ENCODE results near the gene SYNPO2.

The SYNPO2 gene

DNA sequence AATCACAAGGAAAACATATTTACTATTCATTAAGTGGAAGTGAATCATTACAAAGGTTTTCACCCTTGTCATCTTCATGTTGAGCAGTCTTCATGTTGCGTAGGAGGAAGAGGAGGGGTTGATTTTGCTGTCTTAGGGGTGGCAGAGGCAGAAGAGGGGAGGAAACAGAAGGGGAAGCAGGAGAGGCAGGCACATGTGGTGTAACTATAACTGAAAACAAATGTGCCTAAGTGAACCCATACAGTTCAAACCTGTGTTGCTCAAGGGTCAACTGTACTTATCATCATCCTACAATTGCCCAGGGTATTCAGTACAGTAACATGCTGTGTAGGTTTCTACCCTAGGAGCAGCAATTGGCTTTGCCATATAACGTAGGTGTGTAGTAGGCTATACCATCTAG, 47.2 kb downstream of the SYNPO2 start:
- DNase-seq (ENCODE audit: low spot score), result no peak

DNA sequence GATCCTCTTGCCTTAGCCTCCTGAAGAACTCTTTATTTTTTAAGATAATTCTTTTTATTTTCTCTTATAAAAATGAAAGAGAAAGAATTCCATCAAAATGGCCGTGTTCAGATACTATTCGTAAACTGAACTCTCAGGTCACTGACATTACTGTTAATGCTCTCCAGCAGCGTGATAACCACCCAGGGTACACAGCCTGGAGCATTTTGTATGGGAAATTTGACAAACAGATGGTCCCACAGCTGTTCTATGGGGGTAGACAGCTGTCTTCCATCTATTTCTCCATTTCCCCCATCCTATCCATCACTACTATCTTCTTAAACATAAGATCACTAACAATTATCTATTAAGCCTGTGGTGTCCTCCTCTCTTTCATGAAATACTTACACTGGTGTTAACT, 47.8 kb downstream of the SYNPO2 start:
- DNase-seq (ENCODE audit: low spot score), result no peak

DNA sequence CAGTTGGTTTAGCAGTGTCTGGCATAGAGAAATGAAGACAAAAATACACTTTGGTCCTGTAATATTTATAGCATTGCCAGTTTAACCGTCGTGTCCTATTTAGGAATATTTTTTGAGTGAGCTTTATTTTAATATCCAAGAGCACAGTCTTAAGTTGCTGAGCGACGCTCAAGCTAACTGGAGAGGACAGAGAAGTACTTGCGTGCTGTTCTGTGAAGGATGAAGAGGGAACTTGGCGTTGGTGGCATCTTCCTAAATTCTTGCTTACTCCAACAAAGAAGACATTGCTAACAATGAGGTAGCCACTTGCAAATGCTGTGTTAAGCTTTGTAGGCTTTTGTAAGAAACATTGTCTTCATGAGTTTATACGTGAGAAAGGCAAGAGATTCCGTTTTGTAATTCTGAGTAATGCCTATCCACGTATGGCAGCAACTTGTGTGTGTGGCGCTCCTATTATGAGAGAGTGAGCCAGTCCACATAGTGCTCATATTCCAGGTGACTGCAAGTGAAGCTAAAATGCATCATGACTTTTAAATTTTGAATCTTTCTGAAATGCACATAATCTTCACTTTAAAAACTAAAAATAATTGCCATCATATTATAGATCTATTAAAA, 50.6 kb downstream of the SYNPO2 start:
- DNase-seq (ENCODE audit: low spot score), result no peak

DNA sequence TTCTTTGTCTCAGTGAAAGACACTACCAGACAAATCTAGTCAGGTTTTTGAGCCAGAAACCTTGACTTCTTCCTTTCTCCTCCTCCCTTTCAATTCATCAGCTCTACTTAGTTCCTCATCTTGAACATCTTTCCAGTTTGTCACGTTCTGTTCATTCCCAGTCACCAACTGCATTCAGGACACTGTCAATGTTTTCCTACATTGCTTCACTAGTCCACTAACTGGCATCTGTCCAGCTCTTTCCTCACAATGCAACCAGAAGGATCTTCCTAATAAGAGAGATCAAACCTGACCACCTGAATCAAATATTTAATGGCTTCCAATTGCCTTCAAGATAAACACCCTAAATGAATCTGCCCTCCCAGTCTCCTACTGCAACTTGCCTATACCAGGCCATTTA, 52.5 kb downstream of the SYNPO2 start:
- no peak for DNase-seq (ENCODE audit: low spot score)

DNA sequence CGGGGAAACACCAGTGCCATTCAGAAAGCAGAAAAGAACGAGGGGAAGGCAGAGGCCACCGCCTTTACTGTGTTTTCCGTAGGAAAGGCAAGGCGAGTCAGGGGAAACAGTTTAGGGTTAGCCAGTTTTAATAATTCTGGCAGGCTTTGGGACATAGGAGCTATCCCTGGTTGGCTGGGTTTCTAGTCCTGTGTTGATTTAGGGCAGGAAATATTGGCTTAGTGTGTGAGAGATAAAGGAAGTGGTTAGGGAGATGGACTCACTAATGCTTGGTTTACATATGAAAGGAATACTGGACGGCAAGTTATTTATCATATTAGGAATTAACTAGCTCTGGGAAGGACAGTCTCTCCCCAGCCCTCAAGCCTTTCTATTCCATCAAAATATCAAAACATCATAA, 53.1 kb downstream of the SYNPO2 start:
- DNase-seq (ENCODE audit: low spot score), result no peak

DNA sequence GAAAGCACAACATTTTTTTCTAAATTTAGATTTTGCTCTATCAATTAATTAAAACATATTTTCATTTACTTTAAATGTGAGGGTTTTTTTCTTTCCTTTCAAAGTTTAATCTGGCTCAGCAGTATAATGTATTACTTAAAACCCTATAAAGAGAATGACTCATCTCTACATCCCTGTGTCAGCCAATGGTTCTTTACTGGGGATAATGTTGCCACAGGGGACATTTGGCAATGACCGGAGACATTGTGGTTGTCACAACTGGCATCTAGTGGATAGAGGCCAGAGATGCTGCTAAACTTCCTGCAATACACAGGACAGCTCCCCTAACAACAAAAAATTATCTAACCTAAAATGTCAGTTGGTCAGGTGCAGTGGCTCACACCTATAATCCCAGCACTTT, 53.8 kb downstream of the SYNPO2 start:
- no peak for DNase-seq (ENCODE audit: low spot score)

DNA sequence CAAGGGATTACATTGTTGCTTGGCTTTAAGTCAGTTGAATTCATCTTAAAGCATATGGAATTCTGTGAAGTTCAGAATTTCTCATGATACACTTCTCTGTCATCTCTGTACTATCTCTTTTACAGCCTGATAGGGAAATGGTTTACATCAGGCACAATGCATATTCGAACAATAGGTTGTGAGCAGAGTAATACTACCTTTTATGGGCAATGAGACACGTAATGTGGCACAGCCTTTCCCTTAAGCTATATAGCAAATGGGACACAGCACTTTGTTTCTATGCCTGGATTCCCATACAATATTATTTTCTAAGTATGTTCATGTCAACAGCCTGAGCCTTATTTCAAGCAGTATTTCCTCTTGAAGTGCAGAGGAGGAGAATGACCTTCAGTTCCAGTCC, 58.4 kb downstream of the SYNPO2 start:
- DNase-seq (ENCODE audit: low spot score), result no peak

DNA sequence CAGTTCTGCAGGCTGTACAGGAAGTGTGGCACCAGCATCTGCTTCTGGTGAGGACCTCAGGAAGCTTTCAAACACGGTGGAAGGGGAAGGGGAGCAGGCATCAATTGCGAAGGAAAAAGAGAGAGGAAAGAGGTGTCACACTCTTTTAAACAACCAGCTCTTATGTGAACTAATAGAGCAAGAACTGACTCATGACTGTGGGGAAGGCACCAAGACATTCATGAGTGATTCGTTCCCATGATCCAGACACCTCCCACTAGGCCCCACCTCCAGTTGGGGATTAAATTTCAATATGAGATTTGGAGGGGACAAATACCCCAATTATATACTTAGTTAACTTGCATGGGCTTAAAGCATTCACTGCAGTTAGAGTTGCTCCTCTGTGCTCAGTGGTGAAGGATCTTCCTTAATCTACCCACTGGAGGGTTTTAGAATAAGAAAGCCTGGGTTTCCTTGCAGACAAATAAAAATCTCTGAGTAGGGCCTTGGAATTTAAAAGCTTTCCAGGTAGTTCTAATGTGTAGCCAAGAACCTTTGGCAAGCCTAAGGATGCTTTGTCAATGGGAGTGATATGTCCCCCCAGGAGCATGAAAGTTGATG, 60.0 kb downstream of the SYNPO2 start:
- DNase-seq (ENCODE audit: low spot score), result no peak

DNA sequence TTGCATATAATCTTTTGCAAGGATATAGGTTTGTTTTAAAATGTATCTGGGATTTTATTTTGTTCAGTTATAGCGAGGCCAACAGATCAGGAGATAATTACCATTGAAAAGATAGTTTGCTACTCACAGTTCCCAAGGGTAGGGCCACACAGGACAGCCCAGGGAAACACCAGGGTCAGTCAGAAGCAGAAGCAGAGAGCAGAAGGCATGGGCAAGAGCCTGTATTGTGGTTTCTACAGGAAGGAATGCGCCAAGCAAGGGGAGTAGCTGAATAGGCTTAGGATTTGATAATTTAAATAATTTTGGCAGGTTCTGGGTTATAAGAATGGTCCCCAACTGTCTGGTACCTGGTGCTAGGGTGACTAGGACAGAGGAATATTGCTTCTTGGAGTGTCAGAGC, 61.6 kb downstream of the SYNPO2 start:
- DNase-seq (ENCODE audit: low spot score), result no peak

DNA sequence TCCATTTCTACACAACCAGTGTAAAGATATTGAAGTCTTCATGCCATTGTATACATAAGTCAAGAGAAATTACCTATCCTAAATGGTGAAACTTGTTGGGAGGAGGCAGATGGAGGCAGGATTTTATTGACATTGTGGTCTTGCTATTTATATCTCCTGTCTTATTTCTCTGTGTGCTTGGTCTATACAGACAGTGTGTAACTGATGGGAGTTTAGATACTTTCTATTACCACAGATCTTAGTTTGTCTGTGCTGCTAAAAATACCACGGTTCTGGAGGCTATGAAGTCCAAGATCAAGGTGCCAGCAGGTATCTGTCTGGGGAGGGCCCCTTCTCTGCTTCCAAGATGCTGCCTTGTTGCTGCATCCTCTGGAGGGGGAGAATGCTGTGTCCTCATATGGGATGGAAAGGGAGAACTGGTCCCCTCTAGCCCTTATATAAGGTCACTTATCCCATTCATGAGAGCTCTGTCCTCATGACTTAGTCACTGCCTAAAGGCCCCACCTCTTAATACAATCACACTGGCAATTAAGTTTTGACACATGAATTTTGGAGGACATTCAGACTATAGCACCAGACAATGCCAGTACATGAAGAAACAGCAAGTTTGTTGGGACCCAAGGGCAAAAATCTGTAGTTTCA, 62.4 kb downstream of the SYNPO2 start:
- DNase-seq (ENCODE audit: low spot score), result no peak

DNA sequence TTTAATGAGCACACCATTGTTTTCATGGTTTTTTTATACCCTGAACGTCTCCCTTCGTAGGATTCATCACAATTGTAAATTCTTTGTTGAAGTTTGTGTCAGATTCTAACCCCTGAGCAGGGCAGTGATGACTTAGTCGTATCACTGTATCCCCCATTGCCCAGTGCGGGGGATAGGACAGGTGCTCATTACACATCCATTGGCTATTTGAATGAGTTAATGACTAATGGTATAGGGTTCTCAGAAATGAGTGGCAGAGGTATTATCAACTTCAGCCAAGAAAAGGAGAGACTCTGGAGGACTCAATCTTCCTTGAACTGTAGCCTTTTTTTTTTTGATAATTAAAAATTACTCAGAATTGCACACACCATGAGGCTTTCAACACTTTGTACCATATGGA, 64.6 kb downstream of the SYNPO2 start:
- no peak for DNase-seq (ENCODE audit: low spot score)

DNA sequence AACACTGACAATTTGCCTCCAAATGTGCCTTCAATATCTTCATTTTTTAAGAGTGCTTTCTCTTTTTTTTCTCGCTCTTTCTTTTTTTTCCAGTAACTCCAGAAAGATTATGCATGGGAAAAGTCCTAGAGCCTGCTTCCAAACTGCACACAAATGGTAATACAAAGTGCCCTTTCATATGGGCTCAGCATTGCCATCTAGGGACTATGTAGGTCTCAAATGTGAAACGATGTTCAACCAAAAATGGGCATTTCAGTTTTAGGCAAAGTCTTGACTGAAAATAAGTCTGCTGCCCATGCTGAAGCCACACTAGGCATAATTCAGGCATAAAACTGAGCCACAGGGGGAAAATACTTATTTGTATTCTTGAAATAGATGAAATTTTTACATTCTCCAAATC, 65.6 kb downstream of the SYNPO2 start:
- DNase-seq (ENCODE audit: low spot score), result no peak

DNA sequence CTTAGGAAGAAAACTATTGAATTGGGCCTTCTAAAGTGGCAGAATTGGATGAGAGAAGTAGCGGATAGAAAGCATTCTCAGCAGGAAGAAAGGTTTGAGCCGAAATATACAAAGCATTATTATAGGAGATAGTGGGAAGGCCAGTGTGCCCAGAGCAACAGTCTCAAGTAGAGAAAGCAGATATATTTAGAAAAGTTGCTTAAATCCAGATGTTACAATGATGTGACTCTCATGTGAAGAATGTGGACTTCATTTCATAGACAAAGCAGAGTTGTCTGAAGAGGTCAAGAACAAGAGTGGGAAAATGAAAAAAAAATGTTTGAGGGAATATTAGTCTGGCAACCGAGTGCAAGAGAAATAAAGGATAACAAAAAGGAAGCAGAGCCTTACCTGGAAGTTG, 66.9 kb downstream of the SYNPO2 start:
- DNase-seq (ENCODE audit: low spot score), result no peak

DNA sequence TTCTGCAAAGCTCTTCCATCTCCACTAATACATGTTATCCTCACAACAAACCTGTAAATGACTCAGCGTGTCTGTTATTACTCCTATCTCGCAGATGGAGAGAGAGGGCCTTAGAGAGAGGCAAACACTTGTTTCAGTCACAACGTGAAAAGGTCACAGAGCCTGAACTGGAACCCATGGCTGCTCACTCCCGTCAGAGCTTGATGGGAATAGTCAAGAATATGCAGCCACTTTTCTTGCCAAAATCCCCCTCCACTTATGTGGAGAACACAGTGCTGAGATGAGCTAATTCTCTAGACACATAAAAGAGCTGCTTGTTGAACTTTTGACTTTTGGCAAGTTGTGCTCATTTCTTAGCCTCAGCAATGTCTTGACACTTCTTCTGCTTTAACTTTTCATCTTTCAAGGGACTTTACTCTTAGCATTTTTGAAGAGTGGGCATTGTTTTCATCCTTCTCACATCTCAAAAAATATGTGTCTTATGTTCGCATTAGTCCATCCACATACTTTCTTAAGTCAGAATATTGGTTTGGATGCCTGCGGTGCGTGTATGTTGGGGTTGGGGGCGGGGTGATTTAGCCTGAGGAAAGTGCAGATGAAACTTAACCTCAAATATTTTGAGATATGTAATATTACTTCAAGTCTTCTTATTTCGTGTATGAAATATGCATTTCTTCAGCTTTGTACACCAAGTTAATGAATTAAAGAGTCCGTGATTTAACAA, 69.2 kb downstream of the SYNPO2 start:
- DNase-seq (ENCODE audit: low spot score), result no peak

DNA sequence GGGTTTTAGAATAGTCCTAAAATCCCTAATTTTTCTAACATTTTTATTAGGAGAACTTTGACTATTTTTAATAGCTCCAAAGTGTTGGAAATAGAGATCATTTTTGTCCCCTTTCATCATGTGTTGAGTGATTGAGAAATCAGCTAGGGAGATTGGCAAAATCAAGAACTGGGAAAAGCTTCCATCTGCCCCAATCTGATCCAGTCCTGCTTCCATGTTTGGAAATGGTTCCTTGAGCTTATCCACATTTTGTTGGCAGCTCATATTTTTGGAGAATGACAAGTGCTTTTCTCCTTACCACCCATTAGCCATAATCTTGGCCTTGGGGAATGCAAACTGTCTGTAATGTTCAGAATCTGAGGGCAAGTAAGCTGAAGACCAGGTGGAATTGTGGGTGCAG, 73.9 kb downstream of the SYNPO2 start:
- DNase-seq (ENCODE audit: low spot score), result no peak

DNA sequence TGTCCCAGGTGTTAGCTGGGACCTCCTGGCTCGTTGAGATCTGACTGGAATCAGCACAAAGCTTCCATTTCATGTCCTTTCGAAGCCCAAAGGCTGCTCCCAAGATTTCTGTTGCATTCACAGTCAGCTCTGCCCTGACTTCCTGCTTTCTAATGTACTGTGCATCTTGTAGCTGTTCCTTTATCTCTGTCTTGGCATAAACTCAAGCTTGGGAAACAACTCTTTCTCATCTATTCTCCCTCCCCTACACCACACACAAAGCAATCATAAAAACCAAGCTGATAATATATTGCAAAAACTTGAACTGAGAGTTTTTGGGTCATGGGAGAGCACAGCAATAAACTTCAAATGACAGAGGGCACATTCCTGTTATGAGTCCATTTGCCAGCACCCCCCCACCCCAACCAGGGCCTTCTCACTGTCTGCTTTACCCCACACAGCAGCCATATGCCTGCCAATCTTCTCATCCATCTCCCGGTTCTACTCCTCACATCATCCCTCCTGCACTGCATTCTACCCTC, 76.3 kb downstream of the SYNPO2 start:
- no peak for DNase-seq (ENCODE audit: low spot score)

DNA sequence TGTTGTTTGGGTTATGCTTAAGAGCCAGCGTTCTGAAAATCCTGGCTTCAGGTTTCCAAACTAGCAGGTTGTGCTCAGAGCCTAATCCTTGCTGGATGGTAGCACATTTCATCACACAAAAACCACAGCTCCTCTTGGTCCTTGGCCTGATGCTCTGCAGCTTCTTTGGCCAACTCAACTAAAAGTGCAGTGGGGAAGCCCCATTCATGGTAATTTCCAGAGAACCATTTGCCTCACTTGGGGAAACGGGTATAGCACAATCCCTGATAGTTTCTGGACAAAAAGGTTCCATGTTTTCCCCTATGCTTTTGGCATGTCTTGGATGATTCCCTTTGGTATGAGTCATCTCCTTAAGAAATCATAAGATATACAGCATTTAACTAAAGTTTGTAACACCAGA, 78.7 kb downstream of the SYNPO2 start:
- no peak for DNase-seq (ENCODE audit: low spot score)

DNA sequence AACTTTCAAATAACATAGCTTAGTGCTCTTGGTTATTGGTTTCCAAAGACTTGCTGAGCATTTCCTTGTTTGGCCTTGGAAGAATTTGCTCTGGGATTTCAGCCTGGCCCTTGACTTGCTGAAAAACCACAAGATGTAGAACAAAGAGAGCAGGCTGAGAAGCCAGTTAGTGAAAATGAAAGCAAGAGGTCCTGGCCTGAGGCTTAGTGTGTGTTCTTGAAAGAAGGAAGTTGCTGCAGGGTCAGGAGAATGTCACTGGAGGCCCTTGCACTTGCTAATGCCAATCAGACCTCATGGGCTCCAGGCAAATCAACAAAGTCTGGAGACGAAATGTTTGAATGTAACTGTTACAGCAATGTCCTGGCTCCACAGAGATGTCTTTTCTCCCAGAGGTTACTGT, 79.4 kb downstream of the SYNPO2 start:
- DNase-seq (ENCODE audit: low spot score), result no peak

DNA sequence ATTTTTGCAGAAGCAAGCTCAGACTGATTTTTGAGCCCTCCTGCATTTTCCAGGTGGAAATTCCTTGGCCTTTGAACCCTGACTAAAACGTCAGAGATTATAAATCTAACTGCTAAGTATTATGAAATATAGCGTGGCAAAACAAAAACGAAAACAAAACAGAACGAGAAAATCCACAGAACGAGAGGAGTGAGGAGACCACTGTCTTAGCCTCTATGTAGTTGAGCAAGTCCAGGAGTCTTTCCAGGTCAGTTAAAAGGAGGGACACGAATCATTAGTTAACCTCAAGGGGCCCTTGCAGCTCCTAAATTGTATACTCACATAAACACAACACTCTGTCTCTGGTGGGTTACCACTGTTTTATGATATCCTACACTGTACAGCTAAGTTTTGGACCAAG, 80.2 kb downstream of the SYNPO2 start:
- no peak for DNase-seq (ENCODE audit: low spot score)

DNA sequence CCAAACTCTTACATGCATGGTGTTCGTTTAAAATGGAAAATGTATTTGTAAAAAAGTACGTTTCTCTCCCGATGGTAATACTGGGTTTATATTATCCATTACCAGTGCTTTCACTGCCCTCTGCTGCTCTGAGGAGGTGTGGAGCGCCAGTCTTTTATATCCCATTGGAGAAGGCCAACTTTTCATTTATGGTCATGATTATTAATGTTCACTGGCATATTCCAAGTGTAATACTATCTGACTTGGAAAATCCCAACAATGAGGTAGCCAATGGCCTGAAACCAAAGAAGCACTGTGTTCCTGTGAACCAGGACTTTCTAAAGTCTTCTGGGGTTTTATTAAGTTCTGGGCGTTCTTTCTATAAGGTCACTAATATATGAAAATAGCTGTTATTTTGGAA, 80.7 kb downstream of the SYNPO2 start:
- DNase-seq (ENCODE audit: low spot score), result no peak

DNA sequence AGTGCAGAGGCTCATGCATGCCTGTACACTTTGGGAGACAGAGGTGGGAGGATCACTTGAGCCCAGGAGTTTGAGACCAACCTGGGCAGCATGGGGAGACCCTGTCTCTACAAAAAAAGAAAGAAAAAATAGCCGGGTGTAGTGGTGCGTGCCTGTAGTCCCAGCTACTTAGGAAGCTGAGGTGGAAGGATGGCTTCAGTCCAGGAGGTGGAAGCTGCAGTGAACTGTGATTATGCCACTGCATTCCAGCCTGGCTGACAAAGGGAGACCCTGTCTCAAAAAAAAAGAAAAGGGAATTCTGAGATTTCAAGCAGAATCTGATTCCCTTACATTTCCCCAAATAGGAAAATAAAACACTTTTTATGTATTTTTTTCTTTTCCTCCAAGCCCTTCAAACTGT, 83.5 kb downstream of the SYNPO2 start:
- no peak for DNase-seq (ENCODE audit: low spot score)

DNA sequence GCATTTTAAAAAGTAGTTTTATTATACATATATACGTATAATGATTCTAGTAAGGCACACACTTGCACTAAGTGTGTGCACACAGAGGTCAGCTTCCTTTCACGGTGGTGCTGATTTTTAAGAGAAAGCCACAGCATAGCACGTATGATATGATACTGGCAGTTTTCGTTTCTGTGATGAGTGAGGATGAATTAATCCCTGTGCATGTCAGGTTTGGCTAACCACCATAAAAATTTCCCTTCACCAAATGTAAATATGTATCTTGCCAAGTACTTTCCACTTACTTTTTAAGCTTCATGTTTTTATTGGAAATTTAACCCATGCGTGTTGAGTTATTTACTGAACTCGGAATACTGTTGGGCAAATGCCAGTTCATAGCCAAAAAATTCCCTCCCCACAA, 84.6 kb downstream of the SYNPO2 start:
- no peak for DNase-seq (ENCODE audit: low spot score)

DNA sequence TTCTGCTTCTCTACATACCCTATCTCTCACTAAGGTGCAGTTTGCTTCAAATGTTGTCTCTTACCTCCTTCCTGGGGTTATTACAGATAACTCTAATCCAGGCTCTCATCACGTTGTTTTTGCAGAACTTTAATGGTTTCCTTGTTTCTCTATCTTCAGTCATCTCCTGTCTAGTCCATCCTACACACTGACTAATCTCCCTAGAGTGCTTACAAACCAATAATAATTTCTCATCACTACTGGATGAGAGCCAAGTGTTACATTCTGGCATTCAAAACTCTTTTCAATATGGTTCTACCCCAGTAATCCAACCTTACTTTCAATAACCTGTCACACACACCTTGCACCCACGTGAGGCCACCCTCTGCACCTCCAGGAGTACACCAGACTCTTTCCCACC, 86.1 kb downstream of the SYNPO2 start:
- DNase-seq (ENCODE audit: low spot score), result no peak
